Measurements from ENCODE around the gene KIAA0586.

The KIAA0586 gene

GRCh38 chr14:58444627-58445026 lies 17.1 kb downstream of the KIAA0586 start:
- H3K27me3 ChIP-seq (ENCODE audit: insufficient read depth, low read depth, severe bottlenecking) = no peaks in the 10 kb centered on the region
- H3K9me3 ChIP-seq (ENCODE audit: severe bottlenecking) = no peaks in the 10 kb centered on the region
- H3K4me3 ChIP-seq (ENCODE audit: low read depth, low read length) = no peak overlapping the region
- TF ChIP-seq, protein P1, sequence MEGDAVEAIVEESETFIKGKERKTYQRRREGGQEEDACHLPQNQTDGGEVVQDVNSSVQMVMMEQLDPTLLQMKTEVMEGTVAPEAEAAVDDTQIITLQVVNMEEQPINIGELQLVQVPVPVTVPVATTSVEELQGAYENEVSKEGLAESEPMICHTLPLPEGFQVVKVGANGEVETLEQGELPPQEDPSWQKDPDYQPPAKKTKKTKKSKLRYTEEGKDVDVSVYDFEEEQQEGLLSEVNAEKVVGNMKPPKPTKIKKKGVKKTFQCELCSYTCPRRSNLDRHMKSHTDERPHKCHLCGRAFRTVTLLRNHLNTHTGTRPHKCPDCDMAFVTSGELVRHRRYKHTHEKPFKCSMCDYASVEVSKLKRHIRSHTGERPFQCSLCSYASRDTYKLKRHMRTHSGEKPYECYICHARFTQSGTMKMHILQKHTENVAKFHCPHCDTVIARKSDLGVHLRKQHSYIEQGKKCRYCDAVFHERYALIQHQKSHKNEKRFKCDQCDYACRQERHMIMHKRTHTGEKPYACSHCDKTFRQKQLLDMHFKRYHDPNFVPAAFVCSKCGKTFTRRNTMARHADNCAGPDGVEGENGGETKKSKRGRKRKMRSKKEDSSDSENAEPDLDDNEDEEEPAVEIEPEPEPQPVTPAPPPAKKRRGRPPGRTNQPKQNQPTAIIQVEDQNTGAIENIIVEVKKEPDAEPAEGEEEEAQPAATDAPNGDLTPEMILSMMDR (IDR thresholded peaks at IDR 0.05; ENCODE audit: low read depth, low read length) = no peak
- peaks cover 41% of the 10 kb centered on the region for H3K36me3 ChIP-seq
- no peak overlapping the region for H3K27ac ChIP-seq
- DNase-seq = no peak

GRCh38 chr14:58455593-58456265 lies 28.2 kb downstream of the KIAA0586 start:
- peaks cover 37% of the 10 kb centered on the region for H3K36me3 ChIP-seq
- TF ChIP-seq, protein P1 (IDR thresholded peaks at IDR 0.05; ENCODE audit: low read depth, low read length) = no peak
- H3K9me3 ChIP-seq (ENCODE audit: severe bottlenecking) = no peaks in the 10 kb centered on the region
- no peaks in the 10 kb centered on the region for H3K27me3 ChIP-seq (ENCODE audit: insufficient read depth, low read depth, severe bottlenecking)
- no peak for DNase-seq
- H3K27ac ChIP-seq = no peak overlapping the region
- H3K4me3 ChIP-seq (ENCODE audit: low read depth, low read length) = no peak overlapping the region

- Histone ChIP-seq H3K27me3 (ENCODE audit: insufficient read depth, low read depth, severe bottlenecking) (no peaks in the 10 kb centered on the region), H3K27ac (no peak overlapping the region), H3K9me3 (ENCODE audit: severe bottlenecking) (no peaks in the 10 kb centered on the region), H3K36me3 (peaks cover 42% of the 10 kb centered on the region), H3K4me3 (ENCODE audit: low read depth, low read length) (no peak overlapping the region)
- TF ChIP-seq, protein P1 (IDR thresholded peaks at IDR 0.05; ENCODE audit: low read depth, low read length) = no peak
- no peak for DNase-seq
Observed at GRCh38 chr14:58460772-58461171, 33.3 kb downstream of the KIAA0586 start.

DNA sequence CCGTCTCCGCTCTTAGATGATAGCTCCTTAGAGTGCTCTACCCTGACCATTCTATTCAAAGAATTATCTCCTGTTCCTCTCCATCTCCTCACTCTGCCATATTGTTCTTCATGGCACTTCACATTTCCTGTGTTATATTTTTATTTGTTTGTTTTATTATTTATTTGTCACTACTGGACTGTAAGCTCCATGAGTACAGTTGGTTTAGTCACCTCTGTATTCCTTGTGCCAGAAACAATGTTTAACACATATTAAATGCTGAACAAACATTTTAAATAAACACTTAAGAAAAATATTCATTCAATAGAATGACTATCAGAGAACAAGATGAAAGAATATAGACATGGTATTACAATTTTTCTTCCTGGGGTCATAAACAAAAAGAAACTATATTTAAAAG lies 35.6 kb downstream of the KIAA0586 start:
- TF ChIP-seq, protein P1 (IDR thresholded peaks at IDR 0.05; ENCODE audit: low read depth, low read length) = no peak
- H3K4me3 ChIP-seq (ENCODE audit: low read depth, low read length) = no peak overlapping the region
- H3K36me3 ChIP-seq = peaks cover 43% of the 10 kb centered on the region

GRCh38 chr14:58464652-58465051 lies 37.1 kb downstream of the KIAA0586 start:
- Histone ChIP-seq H3K4me3 (ENCODE audit: low read depth, low read length) (no peak overlapping the region), H3K9me3 (ENCODE audit: severe bottlenecking) (no peaks in the 10 kb centered on the region), H3K27ac (no peak overlapping the region), H3K36me3 (peaks cover 55% of the 10 kb centered on the region), H3K27me3 (ENCODE audit: insufficient read depth, low read depth, severe bottlenecking) (no peaks in the 10 kb centered on the region)
- DNase-seq = no peak
- TF ChIP-seq, protein P1 (IDR thresholded peaks at IDR 0.05; ENCODE audit: low read depth, low read length) = no peak

More for the DNA sequence above, 35.6 kb downstream of the KIAA0586 start:
- no peak for DNase-seq
- no peaks in the 10 kb centered on the region for H3K9me3 ChIP-seq (ENCODE audit: severe bottlenecking)
- H3K27me3 ChIP-seq (ENCODE audit: insufficient read depth, low read depth, severe bottlenecking) = no peaks in the 10 kb centered on the region
- H3K27ac ChIP-seq = no peak overlapping the region

- Histone ChIP-seq H3K27me3 (ENCODE audit: insufficient read depth, low read depth, severe bottlenecking) (no peaks in the 10 kb centered on the region), H3K9me3 (ENCODE audit: severe bottlenecking) (no peaks in the 10 kb centered on the region), H3K36me3 (peaks cover 48% of the 10 kb centered on the region), H3K27ac (no peak overlapping the region), H3K4me3 (ENCODE audit: low read depth, low read length) (no peak overlapping the region)
- no peak for DNase-seq
- TF ChIP-seq, protein P1 (IDR thresholded peaks at IDR 0.05; ENCODE audit: low read depth, low read length) = no peak
Observed at GRCh38 chr14:58465421-58465820, 37.9 kb downstream of the KIAA0586 start.

All from WERI-Rb-1 (cell line).